Inflammatory macrophage (primary cell): Measurements from ENCODE around the gene BTBD9.

Source experiments
- DNase-seq, 2 donors: peaks; one replicate each; pipeline ENCODE4 v3.0.0-alpha.2; 2020 to 2022

The BTBD9 gene

DNA sequence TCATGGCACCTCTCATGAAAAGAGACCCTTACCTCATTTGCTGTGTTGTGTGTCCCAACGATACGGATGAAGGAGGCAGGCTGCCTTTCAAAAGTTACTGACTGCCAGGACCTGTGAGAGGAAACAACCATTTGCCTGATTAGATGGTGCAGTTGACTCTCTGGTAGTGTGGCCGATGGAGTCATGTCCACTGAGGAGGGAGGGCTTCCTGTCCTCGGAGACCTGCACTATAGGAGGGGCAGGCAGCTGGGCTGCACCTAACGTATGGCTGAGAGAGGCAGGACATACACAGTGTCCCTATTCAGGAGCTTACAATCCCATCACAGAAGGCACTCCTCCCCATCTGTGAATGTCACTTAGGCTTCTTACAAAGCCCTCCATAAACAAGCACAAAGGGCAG, 447.2 kb downstream of the BTBD9 start:
- DNase-seq: no peak

DNA sequence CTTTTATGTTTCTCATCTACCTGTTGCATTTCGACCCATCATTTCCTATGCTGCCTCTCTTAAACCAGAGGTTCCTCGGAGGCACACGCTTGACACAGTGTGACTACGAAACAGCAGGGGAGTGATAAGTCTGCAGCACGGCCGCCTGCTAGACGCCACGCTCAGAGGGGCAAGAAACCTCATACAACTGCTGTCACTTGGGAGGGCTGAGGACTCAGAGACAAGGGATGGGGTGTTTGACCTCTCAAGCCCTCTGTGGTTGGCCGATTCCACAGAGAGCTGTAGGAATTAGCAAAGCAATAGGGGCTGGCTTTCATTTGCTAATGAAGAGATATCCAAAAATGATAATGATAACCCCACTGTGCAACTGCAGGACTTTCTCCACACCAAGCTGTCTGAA, 447.7 kb downstream of the BTBD9 start:
- no peak for DNase-seq

DNA sequence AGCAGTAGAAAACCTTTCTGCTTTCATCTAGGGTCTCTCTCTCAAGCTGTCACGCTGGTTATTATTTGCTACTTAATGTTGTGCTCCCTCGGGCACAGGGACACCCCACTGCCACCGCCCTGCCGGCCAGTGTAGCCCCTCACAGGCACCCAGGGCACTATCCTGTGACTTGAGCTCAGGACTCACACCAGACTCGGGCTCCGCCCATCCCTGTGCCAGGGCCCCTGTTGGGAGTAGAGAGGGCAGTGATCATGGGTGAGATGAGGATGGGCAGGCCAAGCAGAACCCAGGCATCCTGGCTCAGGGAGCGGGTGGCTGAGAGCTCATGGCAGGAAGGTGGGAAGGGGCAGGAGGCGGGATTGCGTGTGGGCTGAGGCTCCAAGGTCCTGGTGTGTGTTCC, 448.3 kb downstream of the BTBD9 start:
- no peak for DNase-seq

- no peak for DNase-seq
Measured at GRCh38 chr6:38188677-38189335, 450.9 kb downstream of the BTBD9 start.

GRCh38 chr6:38187811-38188590, 451.7 kb downstream of the BTBD9 start:
- no peak for DNase-seq

DNA sequence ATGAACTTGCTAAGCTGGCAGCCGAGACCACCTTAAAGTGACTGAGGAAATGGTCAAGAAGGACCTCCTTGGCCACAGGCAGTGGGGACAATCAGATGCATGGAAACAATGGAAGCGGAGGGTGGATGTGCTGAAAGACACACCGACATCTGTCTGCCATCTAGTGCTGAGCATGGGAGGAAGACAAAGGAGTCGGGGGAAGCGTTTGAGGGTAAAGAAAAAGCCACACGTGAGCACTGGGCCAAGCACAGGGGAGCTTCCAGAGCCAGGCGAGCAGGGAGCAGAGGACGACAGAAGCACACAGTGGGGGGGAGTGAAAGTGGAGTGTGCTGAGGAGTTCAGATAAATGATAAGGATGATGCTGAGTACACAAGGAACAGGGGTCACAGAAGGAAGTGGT, 452.4 kb downstream of the BTBD9 start:
- DNase-seq: no peak

- DNase-seq: no peak
Measured at GRCh38 chr6:38185752-38186151, 454.0 kb downstream of the BTBD9 start.

DNA sequence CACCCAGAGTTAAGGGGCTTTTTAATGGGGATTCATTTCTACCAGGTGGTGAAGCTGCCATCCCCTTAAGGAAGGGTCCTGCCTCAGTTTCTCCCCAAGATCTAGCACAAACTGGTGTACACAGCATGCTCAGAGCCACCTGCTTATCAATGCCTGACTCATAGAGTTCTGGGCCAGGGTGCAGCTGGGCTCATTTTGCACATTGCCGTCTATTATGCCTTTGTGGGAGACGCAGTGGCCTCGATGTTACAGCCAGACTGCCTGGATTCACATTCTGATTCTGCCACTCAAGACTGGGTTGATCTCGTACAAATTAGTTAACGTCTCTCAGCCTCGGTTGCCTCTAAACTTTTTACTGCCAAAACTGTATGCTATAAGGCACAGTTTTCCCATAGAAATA, 454.5 kb downstream of the BTBD9 start:
- no peak for DNase-seq

DNA sequence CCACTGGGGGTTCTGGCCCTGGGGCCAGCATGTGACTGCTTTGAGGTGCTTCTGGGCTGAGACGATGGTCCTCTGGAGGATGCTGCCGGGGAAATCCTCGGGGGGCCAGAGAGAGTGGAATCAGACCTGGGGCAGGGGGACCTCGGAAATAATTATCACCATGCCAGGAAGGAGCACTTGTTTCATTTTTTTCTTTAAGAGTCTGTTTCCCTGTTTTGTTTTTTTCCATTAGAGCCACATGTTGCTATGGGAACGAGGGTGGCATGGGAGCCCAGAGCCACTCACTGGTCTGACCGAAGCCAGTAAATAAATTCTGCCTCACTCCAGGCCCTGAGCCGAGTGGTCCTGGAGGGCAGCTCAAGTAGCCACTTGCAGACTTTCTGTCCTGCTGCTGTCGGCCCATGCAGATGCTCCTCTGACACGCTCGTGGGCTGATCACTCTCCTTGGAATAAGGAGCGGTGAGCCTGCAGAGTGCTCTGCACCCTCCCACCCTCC, 455.1 kb downstream of the BTBD9 start:
- DNase-seq: no peak

DNA sequence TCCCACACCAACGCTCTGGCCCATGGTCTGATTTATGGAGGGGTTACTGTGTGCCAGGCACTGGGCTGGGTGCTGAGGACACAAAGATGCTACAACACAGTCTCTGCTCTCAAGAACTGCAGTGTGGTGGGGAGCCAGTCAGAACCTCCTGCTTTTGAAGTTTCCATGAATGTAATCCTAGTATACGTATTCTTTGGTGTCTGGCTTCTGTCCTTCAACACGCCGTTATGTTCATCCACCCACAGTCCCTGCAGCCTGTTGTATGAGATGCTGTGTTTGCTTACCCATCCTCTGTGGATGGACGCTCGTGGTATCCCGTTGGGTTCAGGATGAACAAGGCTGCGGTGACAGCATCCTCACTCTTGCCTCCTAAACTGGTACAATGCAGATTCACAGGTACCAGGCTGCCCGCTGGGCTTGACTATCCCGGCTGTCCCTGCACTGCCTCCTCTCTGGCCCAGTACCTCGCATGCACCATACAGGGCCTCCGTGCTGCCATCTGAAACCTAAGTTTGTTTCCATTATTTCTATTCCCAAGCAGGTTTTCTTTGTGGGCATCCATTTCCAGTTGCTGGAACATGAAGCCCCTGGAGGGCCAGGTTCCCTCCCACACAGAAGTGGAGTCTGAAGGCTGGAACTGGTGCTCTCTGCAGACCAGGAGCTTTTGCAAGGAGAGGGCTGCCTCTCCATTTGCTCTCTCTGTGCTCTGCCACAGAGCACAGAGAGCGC, 455.7 kb downstream of the BTBD9 start:
- DNase-seq: no peak

DNA sequence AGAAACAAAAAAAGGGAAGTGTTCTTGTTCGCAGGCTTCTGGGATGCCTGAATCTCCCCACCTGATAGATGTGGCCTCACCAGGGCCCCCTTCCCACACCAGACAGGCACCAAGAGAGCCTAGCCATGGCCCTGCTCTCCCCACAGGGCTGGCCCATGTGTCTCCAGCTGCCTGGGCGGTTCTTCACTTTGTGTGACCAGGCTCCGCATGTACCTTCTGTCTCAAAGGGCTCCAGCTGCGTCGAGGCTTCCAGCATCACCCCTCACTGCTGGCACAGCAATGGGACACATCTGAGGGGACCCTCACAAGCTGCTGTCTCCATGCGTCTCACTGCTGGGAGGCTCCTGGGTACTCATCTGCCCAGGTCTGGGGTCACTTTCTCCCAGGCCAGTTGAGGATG, 457.3 kb downstream of the BTBD9 start:
- no peak for DNase-seq

- DNase-seq: no peak
Measured at GRCh38 chr6:38180586-38180985, 459.1 kb downstream of the BTBD9 start.

GRCh38 chr6:38179794-38180430, 459.8 kb downstream of the BTBD9 start:
- no peak for DNase-seq

GRCh38 chr6:38179300-38179699, 460.4 kb downstream of the BTBD9 start:
- no peak for DNase-seq

DNA sequence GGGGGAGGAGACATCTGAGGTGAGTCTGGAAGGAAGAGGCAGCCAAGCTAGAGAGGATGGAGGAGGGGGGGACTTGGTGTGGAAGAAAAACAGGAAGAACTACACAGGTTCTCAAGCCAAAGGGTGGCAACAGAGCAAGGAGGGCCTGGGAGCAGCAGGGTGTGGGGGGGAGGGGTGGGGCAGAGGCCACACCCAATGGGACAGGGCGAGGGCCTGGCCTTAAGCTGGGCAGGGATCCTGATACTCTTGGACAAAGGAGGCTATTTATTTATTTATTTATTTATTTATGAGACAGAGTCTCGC, 461.2 kb downstream of the BTBD9 start:
- no peak for DNase-seq

DNA sequence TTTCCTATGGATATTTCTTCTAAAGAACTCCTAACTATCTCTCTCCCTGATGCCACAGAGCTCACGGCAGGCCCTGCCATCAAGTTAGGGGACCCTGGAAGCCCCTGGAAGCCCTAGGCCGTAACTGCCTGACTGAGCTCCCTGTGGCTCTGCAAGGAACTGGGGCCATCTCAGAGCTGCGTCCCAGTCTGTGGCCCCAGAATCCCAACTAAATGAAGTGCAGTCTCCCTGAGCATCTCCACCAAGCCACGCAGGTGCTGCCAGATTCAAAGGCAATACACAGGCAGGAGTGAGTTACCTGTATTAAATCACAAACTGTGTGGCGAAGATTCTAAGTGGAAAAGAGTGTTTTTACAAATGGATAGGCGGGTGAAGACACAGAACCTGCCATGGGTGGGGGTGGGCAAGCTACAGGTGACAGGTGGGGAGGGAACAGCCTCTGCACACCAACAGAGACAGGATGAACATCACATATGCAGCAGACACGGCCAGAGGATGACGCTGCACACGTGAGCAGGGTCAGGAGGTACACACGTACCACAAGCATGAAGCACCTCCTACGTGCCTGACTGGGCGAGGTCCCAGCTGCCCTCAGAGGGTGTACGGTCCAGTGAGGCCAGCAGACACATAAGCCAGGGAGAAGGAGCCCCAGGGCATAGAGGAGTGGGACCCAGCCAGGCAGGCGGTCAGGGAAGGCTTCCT, 461.7 kb downstream of the BTBD9 start:
- no peak for DNase-seq

- no peak for DNase-seq
Measured at GRCh38 chr6:38176797-38177751, 462.7 kb downstream of the BTBD9 start.

- no peak for DNase-seq
Measured at GRCh38 chr6:38175786-38176185, 463.9 kb downstream of the BTBD9 start.

DNA sequence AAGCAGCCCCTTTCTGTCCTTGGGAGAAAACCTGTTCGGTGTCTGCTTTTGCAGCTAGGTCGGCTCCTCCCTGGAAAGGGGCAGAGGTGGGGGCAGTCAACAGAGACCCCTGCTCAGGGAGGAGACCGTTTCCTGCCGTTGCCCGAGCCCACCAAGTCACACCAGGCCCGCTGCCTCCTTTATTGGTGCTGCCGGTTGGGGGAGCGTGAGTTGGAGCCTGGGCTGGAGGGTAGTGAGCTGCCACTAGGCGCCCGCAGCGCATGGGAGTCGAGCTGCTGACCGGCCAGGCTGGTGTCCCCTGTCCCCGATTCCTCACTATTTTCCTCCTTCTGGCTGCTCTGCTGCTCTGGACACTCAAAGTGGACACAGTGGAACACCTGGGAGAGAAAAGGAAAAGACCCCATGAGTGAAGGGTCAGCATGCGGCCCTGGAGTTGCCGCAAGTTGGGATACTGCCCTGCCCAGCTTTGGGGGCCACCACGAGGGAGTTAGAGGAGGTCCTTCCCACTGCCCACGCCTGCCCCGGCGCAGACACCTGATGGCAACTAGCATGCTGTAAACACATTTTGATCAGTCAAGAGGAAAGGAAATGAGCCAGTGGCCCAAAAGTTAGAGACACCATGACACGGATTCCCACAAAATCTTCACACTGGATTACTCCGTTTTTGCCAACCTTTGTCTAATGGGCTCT, 464.8 kb downstream of the BTBD9 start:
- DNase-seq: no peak

DNA sequence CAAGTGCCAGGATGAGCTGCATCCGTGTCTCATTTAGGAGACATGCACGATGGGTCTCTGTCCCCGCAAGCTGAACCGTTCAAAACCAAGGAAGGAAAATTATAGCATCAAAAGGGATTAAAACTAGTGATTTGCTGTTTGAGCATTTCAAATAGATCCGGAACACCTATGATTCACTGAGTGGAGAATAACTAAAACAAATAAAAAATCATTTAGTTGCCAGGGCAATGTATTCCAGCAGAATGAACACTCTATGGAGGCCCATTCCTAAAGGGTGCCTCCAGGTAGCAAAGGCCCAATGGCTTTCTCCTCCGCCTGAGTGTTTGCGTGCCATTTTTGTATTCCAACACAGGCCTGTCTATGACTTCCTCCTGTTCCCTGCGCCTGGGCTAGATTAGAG, 465.4 kb downstream of the BTBD9 start:
- DNase-seq: no peak

DNA sequence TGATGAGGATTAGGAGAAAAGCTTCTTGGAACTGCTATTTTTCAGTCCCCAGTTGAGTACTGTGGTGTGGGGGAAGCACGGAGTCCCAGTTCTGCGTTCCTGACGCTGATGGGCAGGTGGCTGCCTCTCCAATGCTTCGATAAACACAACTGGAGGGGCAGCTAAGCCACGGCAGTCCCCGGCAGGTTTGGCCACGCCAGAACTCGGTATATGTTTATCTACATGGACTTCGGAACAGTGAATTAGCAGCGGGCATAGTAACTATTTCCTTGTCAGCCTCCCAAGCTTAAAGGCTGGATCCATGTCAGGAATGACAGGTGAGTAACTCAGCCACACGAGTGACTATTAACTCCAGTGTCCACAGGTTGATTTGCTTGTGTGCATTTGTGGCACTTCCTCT, 465.8 kb downstream of the BTBD9 start:
- DNase-seq: no peak
